HUES64 (cell line): Measurements from ENCODE around the gene DLX4.
A peak's percentile ranks its signal among the peaks of the same experiment; 100 is the strongest.

ENCODE experiments used
- H3K27ac ChIP-seq: 2 replicates; pipeline ENCODE4 v1.7.0; 2013; ENCODE audit warnings: low read depth, low read length, inconsistent platforms
- H3K27me3 ChIP-seq: 2 replicates; pipeline ENCODE4 v1.6.1; 2013; ENCODE audit warnings: mild to moderate bottlenecking, low read length; ENCODE audit not compliant: insufficient read depth
- H3K36me3 ChIP-seq: 2 replicates; pipeline ENCODE4 v1.6.1; 2013; ENCODE audit warnings: mild to moderate bottlenecking, low read length; ENCODE audit not compliant: insufficient read depth
- H3K4me1 ChIP-seq: 2 replicates; pipeline ENCODE4 v1.6.1; 2013; ENCODE audit warnings: mild to moderate bottlenecking, low read length, moderate library complexity; ENCODE audit not compliant: insufficient read depth
- H3K4me3 ChIP-seq: 2 replicates; pipeline ENCODE4 v1.5.1; 2013; ENCODE audit warnings: mild to moderate bottlenecking, low read length, moderate library complexity
- H3K9ac ChIP-seq: 2 replicates; pipeline ENCODE4 v1.6.1; 2013; ENCODE audit warnings: mild to moderate bottlenecking, low read depth, low read length
- H3K9me3 ChIP-seq: 2 replicates; pipeline ENCODE4 v1.6.1; 2013; ENCODE audit warnings: low read depth, low read length; ENCODE audit not compliant: insufficient read depth
- WGBS: fragments of 150-250, 120-280 bp; methylation state at CpG from one replicate; pipeline ENCODE4 v1.1.7; 2013; ENCODE audit warnings: missing lambda C conversion rate; 5-methylcytosine and 5-hydroxymethylcytosine counted together

DLX4 gene

DNA sequence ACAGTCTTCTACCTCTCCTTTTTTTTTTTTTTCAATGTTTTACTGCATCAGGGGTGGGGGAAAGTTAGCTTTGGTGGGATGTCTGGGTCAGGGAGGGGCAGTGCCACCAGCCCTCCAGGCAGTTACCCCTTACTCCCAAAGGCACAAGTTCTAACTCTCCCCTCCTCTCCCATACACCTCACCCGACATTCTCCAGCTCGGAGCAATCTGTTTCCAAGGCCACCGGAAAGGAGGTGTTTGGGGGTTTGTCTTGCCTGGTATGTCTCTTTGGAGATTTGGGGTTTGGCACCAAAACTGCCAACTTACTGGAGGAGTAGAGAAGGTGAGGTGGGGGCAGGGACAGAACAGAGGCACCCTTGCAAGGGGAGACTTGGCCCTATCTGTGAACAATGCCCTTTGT, 21.3 kb downstream of the DLX4 start:
- Histone ChIP-seq H3K4me1 (peaks cover 8% of the 10 kb centered on the region), H3K27ac (no peak overlapping the region), H3K4me3 (no peak overlapping the region), H3K9me3 (no peaks in the 10 kb centered on the region), H3K36me3 (no peaks in the 10 kb centered on the region), H3K27me3 (peaks cover 98% of the 10 kb centered on the region), H3K9ac (no peak overlapping the region)
- WGBS = 75% methylated on average over 3 of the region's 3 CpGs

- H3K9ac ChIP-seq = no peak overlapping the region
- no peak overlapping the region for H3K4me3 ChIP-seq
- peaks cover 10% of the 10 kb centered on the region for H3K4me1 ChIP-seq
- no peaks in the 10 kb centered on the region for H3K36me3 ChIP-seq
- peaks cover 100% of the 10 kb centered on the region for H3K27me3 ChIP-seq
- 88% methylated on average over 8 of the region's 8 CpGs for WGBS
- H3K27ac ChIP-seq = no peak overlapping the region
- H3K9me3 ChIP-seq = no peaks in the 10 kb centered on the region
These were observed 21.9 kb downstream of the DLX4 start for GRCh38 chr17:49990921-49991320.

GRCh38 chr17:49991409-49991808, 22.4 kb downstream of the DLX4 start:
- WGBS = 81% methylated on average over 14 of the region's 14 CpGs
- Histone ChIP-seq H3K4me3 (no peak overlapping the region), H3K27me3 (peaks cover 100% of the 10 kb centered on the region), H3K27ac (no peak overlapping the region), H3K36me3 (no peaks in the 10 kb centered on the region), H3K9ac (no peak overlapping the region), H3K4me1 (peaks cover 10% of the 10 kb centered on the region), H3K9me3 (no peaks in the 10 kb centered on the region)

GRCh38 chr17:49992191-49992932, 23.4 kb downstream of the DLX4 start:
- Histone ChIP-seq H3K9ac (no peak overlapping the region), H3K4me1 (peaks cover 10% of the 10 kb centered on the region), H3K9me3 (no peaks in the 10 kb centered on the region), H3K36me3 (no peaks in the 10 kb centered on the region), H3K27ac (no peak overlapping the region), H3K4me3 (peak overlapping the region; percentile 47), H3K27me3 (peaks cover 100% of the 10 kb centered on the region)
- 74% methylated on average over 13 of the region's 13 CpGs for WGBS

DNA sequence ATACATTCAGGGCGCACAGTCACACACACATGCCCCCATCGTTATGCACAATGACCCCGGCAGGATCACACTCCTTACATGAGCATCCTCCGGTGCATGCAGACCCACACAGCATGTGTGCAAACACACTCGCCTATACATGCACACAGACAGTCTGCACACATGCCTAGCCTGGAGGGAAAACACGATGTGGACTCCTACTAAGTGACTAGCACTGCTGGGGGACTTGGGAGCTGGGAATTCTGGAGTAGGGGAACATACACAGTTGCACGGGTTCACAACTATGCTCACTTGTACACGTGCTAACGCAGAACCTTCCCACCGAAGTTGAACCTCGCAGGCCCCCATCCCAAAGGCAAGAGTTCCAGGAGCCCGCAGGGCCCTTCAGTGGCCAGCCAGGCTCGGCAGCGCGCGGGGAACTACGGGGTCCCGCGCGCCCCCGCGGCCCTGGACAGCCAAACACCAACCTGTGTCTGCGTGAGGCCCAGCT, 24.0 kb downstream of the DLX4 start:
- peaks cover 100% of the 10 kb centered on the region for H3K27me3 ChIP-seq
- peak overlapping the region; percentile 47 for H3K4me3 ChIP-seq

DNA sequence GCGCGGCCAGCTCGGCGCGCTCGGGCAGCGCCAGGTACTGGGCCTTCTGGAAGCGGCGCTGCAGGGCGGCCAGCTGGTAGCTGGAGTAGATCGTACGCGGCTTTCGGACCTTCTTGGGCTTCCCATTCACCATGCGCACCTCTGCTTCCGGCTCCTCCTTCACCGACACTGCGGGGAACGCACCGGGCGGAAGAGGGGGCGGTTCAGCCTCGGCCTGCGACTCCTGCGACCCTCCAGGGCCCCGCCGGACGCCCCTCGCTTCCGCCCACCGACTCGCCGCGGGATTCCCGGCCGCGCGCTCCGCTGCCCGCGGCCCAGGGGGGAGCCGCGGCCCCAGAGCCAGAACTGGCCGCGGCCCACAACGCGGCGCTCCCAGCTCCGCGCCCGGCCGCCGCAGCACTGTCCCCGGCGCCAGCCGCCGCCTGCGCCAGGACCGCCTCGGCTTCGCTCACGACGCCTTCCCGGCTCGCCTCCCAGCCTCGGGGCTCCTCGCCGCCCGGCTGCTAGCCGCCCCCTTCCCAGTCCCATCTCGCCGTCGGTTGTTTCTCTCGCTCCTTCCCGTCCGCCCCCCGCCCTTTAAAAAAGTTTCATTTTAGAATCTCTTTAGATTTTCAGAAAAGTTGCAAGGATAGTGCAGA, 24.6 kb downstream of the DLX4 start:
- peaks cover 96% of the 10 kb centered on the region for H3K27me3 ChIP-seq
- H3K36me3 ChIP-seq = no peaks in the 10 kb centered on the region
- no peak overlapping the region for H3K9ac ChIP-seq
- peaks cover 13% of the 10 kb centered on the region for H3K4me1 ChIP-seq
- no peaks in the 10 kb centered on the region for H3K9me3 ChIP-seq
- under 1% methylated on average over 77 of the region's 77 CpGs for WGBS
- H3K27ac ChIP-seq = no peak overlapping the region
- peak overlapping the region; percentile 47 for H3K4me3 ChIP-seq

More for the DNA sequence above, 24.0 kb downstream of the DLX4 start:
- WGBS = 17% methylated on average over 23 of the region's 23 CpGs
- no peaks in the 10 kb centered on the region for H3K36me3 ChIP-seq
- H3K9me3 ChIP-seq = no peaks in the 10 kb centered on the region
- H3K4me1 ChIP-seq = peaks cover 10% of the 10 kb centered on the region
- no peak overlapping the region for H3K9ac ChIP-seq
- no peak overlapping the region for H3K27ac ChIP-seq

GRCh38 chr17:49994085-49995054, 25.4 kb downstream of the DLX4 start:
- H3K4me3 ChIP-seq = peak overlapping the region; percentile 47
- H3K36me3 ChIP-seq = no peaks in the 10 kb centered on the region
- peaks cover 90% of the 10 kb centered on the region for H3K27me3 ChIP-seq
- no peak overlapping the region for H3K9ac ChIP-seq
- WGBS = 4% methylated on average over 50 of the region's 50 CpGs
- peaks cover 15% of the 10 kb centered on the region for H3K4me1 ChIP-seq
- H3K9me3 ChIP-seq = no peaks in the 10 kb centered on the region
- H3K27ac ChIP-seq = no peak overlapping the region

GRCh38 chr17:49995055-49995738, 26.2 kb downstream of the DLX4 start, which contains the start of gene DLX3:
TSS of gene DLX3 (minus strand) at chr17:49995224. CDS start at chr17:49994998, 226 bp downstream.
- Histone ChIP-seq H3K9ac (no peak within 1 kb of the TSS), H3K27me3 (peaks cover 90% of the 10 kb centered on the region), H3K27ac (no peak within 1 kb of the TSS), H3K9me3 (no peaks in the 10 kb centered on the region), H3K4me1 (peaks cover 15% of the 10 kb centered on the region), H3K4me3 (peak within 1 kb of the TSS; percentile 47), H3K36me3 (no peaks in the 10 kb centered on the region)
- WGBS = 3% methylated on average over 28 of the region's 29 CpGs

DNA sequence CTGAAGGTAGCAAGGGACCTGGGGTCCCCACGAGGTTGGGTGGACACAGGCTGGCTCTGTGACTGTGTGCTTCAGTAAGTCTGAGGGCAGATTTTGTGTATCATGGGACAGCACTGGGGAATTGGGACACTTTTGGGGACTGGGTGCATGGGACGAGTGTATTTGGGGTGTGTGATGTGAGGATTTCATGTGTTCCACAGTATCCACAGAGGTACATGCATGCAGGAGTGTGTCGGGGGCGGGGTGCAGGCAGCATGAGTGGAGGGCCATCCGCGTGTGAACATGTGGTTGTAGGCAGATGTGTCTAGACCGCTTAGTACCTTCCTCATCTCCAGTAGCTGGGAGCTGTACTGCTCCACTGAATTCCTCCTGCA, 27.1 kb downstream of the DLX4 start:
- Histone ChIP-seq H3K9me3 (no peaks in the 10 kb centered on the region), H3K27ac (no peak overlapping the region), H3K9ac (no peak overlapping the region), H3K4me3 (no peak overlapping the region), H3K27me3 (peaks cover 90% of the 10 kb centered on the region), H3K4me1 (peaks cover 15% of the 10 kb centered on the region), H3K36me3 (no peaks in the 10 kb centered on the region)
- 46% methylated on average over 7 of the region's 7 CpGs for WGBS

- Histone ChIP-seq H3K27me3 (peaks cover 90% of the 10 kb centered on the region), H3K27ac (no peak overlapping the region), H3K9me3 (no peaks in the 10 kb centered on the region), H3K4me1 (peaks cover 15% of the 10 kb centered on the region), H3K9ac (no peak overlapping the region), H3K4me3 (peak overlapping the region; percentile 46), H3K36me3 (no peaks in the 10 kb centered on the region)
- WGBS = 4% methylated on average over 58 of the region's 58 CpGs
These were observed 27.7 kb downstream of the DLX4 start for GRCh38 chr17:49996495-49997300.
